HG02610 (cell line): Measurements from ENCODE around the gene KLHL42.

Experiments
- ATAC-seq: cut with Tn5 transposase; IDR thresholded peaks from one replicate; pipeline ENCODE4 v1.9.1; 2021; ENCODE audit warnings: mild to moderate bottlenecking, moderate library complexity; ENCODE audit not compliant: unreplicated experiment

Gene KLHL42

GRCh38 chr12:27779416-27779919 lies 565 bp upstream of the KLHL42 start:
- ATAC-seq = peak; percentile 14

- ATAC-seq = peak; percentile 21
Observed at GRCh38 chr12:27780612-27781408, 777 bp downstream of the KLHL42 start.

- no peak for ATAC-seq
Observed at GRCh38 chr12:27781680-27782079, 1.6 kb downstream of the KLHL42 start.

GRCh38 chr12:27782481-27782880 lies 2.4 kb downstream of the KLHL42 start:
- no peak for ATAC-seq

- no peak for ATAC-seq
Observed at GRCh38 chr12:27785882-27786570, 6.0 kb downstream of the KLHL42 start.

GRCh38 chr12:27787559-27787958 lies 7.5 kb downstream of the KLHL42 start:
- ATAC-seq = no peak

GRCh38 chr12:27790179-27790578 lies 10.1 kb downstream of the KLHL42 start:
- no peak for ATAC-seq

GRCh38 chr12:27794818-27795584 lies 15.0 kb downstream of the KLHL42 start:
- no peak for ATAC-seq

- ATAC-seq = no peak
Observed at GRCh38 chr12:27796128-27796527, 16.1 kb downstream of the KLHL42 start.

- no peak for ATAC-seq
Observed at GRCh38 chr12:27797301-27798025, 17.4 kb downstream of the KLHL42 start.

GRCh38 chr12:27800819-27801218 lies 20.8 kb downstream of the KLHL42 start:
- ATAC-seq = no peak

- ATAC-seq = no peak
Observed at GRCh38 chr12:27801630-27802029, 21.6 kb downstream of the KLHL42 start.

- ATAC-seq = no peak
Observed at GRCh38 chr12:27802511-27802910, 22.5 kb downstream of the KLHL42 start.

GRCh38 chr12:27802936-27803335 lies 22.9 kb downstream of the KLHL42 start:
- no peak for ATAC-seq

- ATAC-seq = no peak
Observed at GRCh38 chr12:27805238-27805637, 25.2 kb downstream of the KLHL42 start.

GRCh38 chr12:27806259-27806658 lies 26.2 kb downstream of the KLHL42 start:
- no peak for ATAC-seq

- ATAC-seq = no peak
Observed at GRCh38 chr12:27807063-27807703, 27.1 kb downstream of the KLHL42 start.

- ATAC-seq = no peak
Observed at GRCh38 chr12:27808841-27809240, 28.8 kb downstream of the KLHL42 start.

GRCh38 chr12:27810756-27811155 lies 30.7 kb downstream of the KLHL42 start:
- ATAC-seq = no peak

GRCh38 chr12:27812502-27812901 lies 32.5 kb downstream of the KLHL42 start:
- no peak for ATAC-seq
